Mucosa of descending colon (tissue), 3 donors: ENCODE data around the gene BMP8A. TPM values are rescaled to one million over a fixed set of nuclear protein-coding genes. Genes with fewer than 3 reads are reported as not detected.
"Not testable (repeated sequence)": the region's sequence is repeated elsewhere in the genome, so short reads cannot be mapped to it uniquely, and the experiment has no call there.

ENCODE experiments used
- ATAC-seq: fragments of 200-7000 bp; cut with Tn5 transposase; one replicate; pipeline ENCODE4 v1.9.1; 2020; ENCODE audit warnings: mild to moderate bottlenecking, moderate library complexity
- DNase-seq, 3 donors: peaks; one replicate each; pipeline ENCODE4 v3.0.0-alpha.2; 2020
- H3K36me3 ChIP-seq: fragments of 200-600 bp; one replicate; pipeline ENCODE4 v1.8.0; 2021; ENCODE audit warnings: low read depth, mild to moderate bottlenecking
- H3K4me1 ChIP-seq: fragments of 200-600 bp; one replicate; pipeline ENCODE4 v1.8.0; 2021; ENCODE audit warnings: low read depth, mild to moderate bottlenecking
- H3K4me3 ChIP-seq: fragments of 200-600 bp; one replicate; pipeline ENCODE4 v1.8.0; 2021; ENCODE audit warnings: mild to moderate bottlenecking
- H3K9me3 ChIP-seq: fragments of 200-600 bp; one replicate; pipeline ENCODE4 v1.8.0; 2021; ENCODE audit warnings: mild to moderate bottlenecking
- CTCF ChIP-seq: fragments of 200-600 bp; IDR thresholded peaks from one replicate; pipeline ENCODE4 v1.8.0; 2022; ENCODE audit warnings: antibody characterized with exemption, mild to moderate bottlenecking
- intact Hi-C, 2 donors: fragments of 100-400 bp; cut with DNase I in 1 of 2; cut with micrococcal nuclease in 1 of 2; formaldehyde crosslinking; loops; one replicate each; pipeline versions ENCODE4 v1.11.0 to v1.11.1; 2022; cut with DNase I, micrococcal nuclease
- total RNA-seq, 3 donors: library from RNA; stranded (reverse); fragmentation: NEBNext Ultra II Directional in 2 of 3; extraction: Animal tissue kit (Norgen Biotek cat#: 25700) in 2 of 3; gene quantifications; one replicate each; pipeline versions ENCODE4 v1.2.1 to v1.2.4, GENCODE V29; 2021 to 2023
- donor health status: DM: no; HTN: no; CAD: no; lungs with moderate emphysema.
- donor health status: DM: no; HTN: no; CAD: no.
- donor health status: DM: no; HTN: yes; CAD: no.

The BMP8A gene
- total RNA-seq, 3 donors from 2014 or later = 6.5 to 9.2 (median 8.2) TPM

- no peaks in the 10 kb centered on the region for H3K4me1 ChIP-seq
- H3K36me3 ChIP-seq = no peaks in the 10 kb centered on the region
- H3K4me3 ChIP-seq = no peak overlapping the region
- no peak for TF ChIP-seq CTCF
- ATAC-seq (no peak), DNase-seq (no peak)
- no peaks in the 10 kb centered on the region for H3K9me3 ChIP-seq
- intact Hi-C loops = no loop called here
Observed at GRCh38 chr1:39474810-39475209, 16.6 kb upstream of the BMP8A start.

GRCh38 chr1:39475551-39475950 is 15.9 kb upstream of the BMP8A start:
- H3K4me3 ChIP-seq, intact Hi-C loops, H3K9me3 ChIP-seq, ATAC-seq, H3K36me3 ChIP-seq, DNase-seq, H3K4me1 ChIP-seq: not testable (repeated sequence)

- no peak for ATAC-seq
- H3K36me3 ChIP-seq = no peaks in the 10 kb centered on the region
- H3K4me3 ChIP-seq = no peak overlapping the region
- H3K9me3 ChIP-seq = no peaks in the 10 kb centered on the region
- no peak for DNase-seq
- intact Hi-C loops = no loop called here
- TF ChIP-seq CTCF = no peak
- H3K4me1 ChIP-seq = no peaks in the 10 kb centered on the region
Observed at GRCh38 chr1:39478126-39478915, 13.1 kb upstream of the BMP8A start.

GRCh38 chr1:39481289-39481688 is 10.1 kb upstream of the BMP8A start:
- Histone ChIP-seq H3K4me1 (no peaks in the 10 kb centered on the region), H3K9me3 (no peaks in the 10 kb centered on the region), H3K36me3 (no peaks in the 10 kb centered on the region), H3K4me3 (no peak overlapping the region)
- DNase-seq (no peak), ATAC-seq (no peak)
- intact Hi-C loops = no loop called here
- TF ChIP-seq CTCF = no peak

- no peak for ATAC-seq
Observed at GRCh38 chr1:39483276-39483675, 8.2 kb upstream of the BMP8A start.

GRCh38 chr1:39484564-39484963 is 6.9 kb upstream of the BMP8A start:
- Histone ChIP-seq H3K36me3 (no peaks in the 10 kb centered on the region), H3K4me3 (no peak overlapping the region), H3K9me3 (no peaks in the 10 kb centered on the region), H3K4me1 (no peaks in the 10 kb centered on the region)
- no peak for TF ChIP-seq CTCF
- DNase-seq = no peak
- ATAC-seq = no peak
- intact Hi-C loops = no loop called here

More at GRCh38 chr1:39483276-39483675, 8.2 kb upstream of the BMP8A start:
- no peak for DNase-seq
- no peak overlapping the region for H3K4me3 ChIP-seq
- no peaks in the 10 kb centered on the region for H3K4me1 ChIP-seq
- no peak for TF ChIP-seq CTCF
- H3K36me3 ChIP-seq = no peaks in the 10 kb centered on the region
- H3K9me3 ChIP-seq = no peaks in the 10 kb centered on the region
- intact Hi-C loops = no loop called here
